Type B pancreatic cell (in vitro differentiated cells): ENCODE results near the gene ASGR1. TPM values are rescaled to one million over a fixed set of nuclear protein-coding genes. Genes with fewer than 3 reads are reported as not detected.

Source experiments
- DNase-seq: peaks from one replicate; pipeline ENCODE4 v3.0.0; 2021; ENCODE audit warnings: mixed read lengths; ENCODE audit not compliant: unreplicated experiment; ENCODE audit errors: extremely low spot score
- H3K27ac Mint-ChIP-seq: 2 replicates; pipeline ENCODE4 v1.8.0; 2021; ENCODE audit warnings: mild to moderate bottlenecking, mixed read lengths
- H3K27me3 Mint-ChIP-seq: 2 replicates; pipeline ENCODE4 v1.8.0; 2021; ENCODE audit warnings: mixed read lengths
- H3K36me3 Mint-ChIP-seq: 2 replicates; pipeline ENCODE4 v1.8.0; 2021; ENCODE audit warnings: mixed read lengths
- H3K4me1 Mint-ChIP-seq: one replicate; pipeline ENCODE4 v1.8.0; 2021; ENCODE audit warnings: mixed read lengths; ENCODE audit not compliant: unreplicated experiment
- H3K4me3 Mint-ChIP-seq: 2 replicates; pipeline ENCODE4 v1.8.0; 2021; ENCODE audit warnings: mild to moderate bottlenecking, mixed read lengths
- H3K9me3 Mint-ChIP-seq: 2 replicates; pipeline ENCODE4 v1.8.0; 2021; ENCODE audit warnings: mixed read lengths
- CTCF ChIP-seq: fragments of 200-600 bp; sonication (generic); conservative IDR thresholded peaks from 2 replicates; pipeline ENCODE4 v1.5.0; 2021; ENCODE audit warnings: antibody characterized with exemption, mild to moderate bottlenecking
- total RNA-seq: library from RNA; stranded (reverse); gene quantifications from 2 replicates; pipeline ENCODE4 v1.2.1, GENCODE V29; 2021; ENCODE audit warnings: low replicate concordance

Gene ASGR1
- total RNA-seq, 1 donor from 2014 or later, result 9.7 TPM

- no peak for DNase-seq
- no peaks in the 10 kb centered on the region for H3K36me3 Mint-ChIP-seq
- H3K4me3 Mint-ChIP-seq, result no peak overlapping the region
- H3K9me3 Mint-ChIP-seq, result no peaks in the 10 kb centered on the region
- no peak for TF ChIP-seq CTCF
- H3K4me1 Mint-ChIP-seq, result no peaks in the 10 kb centered on the region
- H3K27me3 Mint-ChIP-seq, result no peaks in the 10 kb centered on the region
- H3K27ac Mint-ChIP-seq, result no peak overlapping the region
Observed at GRCh38 chr17:7191069-7191468, 11.9 kb upstream of the ASGR1 start.

- no peak for DNase-seq
- no peaks in the 10 kb centered on the region for H3K36me3 Mint-ChIP-seq
Observed at GRCh38 chr17:7190276-7190917, 11.2 kb upstream of the ASGR1 start.

GRCh38 chr17:7186241-7186640 lies 7.1 kb upstream of the ASGR1 start:
- TF ChIP-seq CTCF, result peak; percentile 47
- no peak overlapping the region for H3K27ac Mint-ChIP-seq
- no peaks in the 10 kb centered on the region for H3K4me1 Mint-ChIP-seq
- H3K27me3 Mint-ChIP-seq, result no peaks in the 10 kb centered on the region
- no peak overlapping the region for H3K4me3 Mint-ChIP-seq
- DNase-seq, result no peak
- no peaks in the 10 kb centered on the region for H3K9me3 Mint-ChIP-seq
- no peaks in the 10 kb centered on the region for H3K36me3 Mint-ChIP-seq

More at GRCh38 chr17:7190276-7190917, 11.2 kb upstream of the ASGR1 start:
- TF ChIP-seq CTCF, result no peak
- no peaks in the 10 kb centered on the region for H3K4me1 Mint-ChIP-seq
- H3K27me3 Mint-ChIP-seq, result no peaks in the 10 kb centered on the region
- no peak overlapping the region for H3K4me3 Mint-ChIP-seq
- no peaks in the 10 kb centered on the region for H3K9me3 Mint-ChIP-seq
- no peak overlapping the region for H3K27ac Mint-ChIP-seq

- DNase-seq, result no peak
- no peaks in the 10 kb centered on the region for H3K27me3 Mint-ChIP-seq
- no peak for TF ChIP-seq CTCF
- no peaks in the 10 kb centered on the region for H3K9me3 Mint-ChIP-seq
- H3K4me3 Mint-ChIP-seq, result no peak overlapping the region
- H3K4me1 Mint-ChIP-seq, result no peaks in the 10 kb centered on the region
- no peaks in the 10 kb centered on the region for H3K36me3 Mint-ChIP-seq
- no peak overlapping the region for H3K27ac Mint-ChIP-seq
Observed at GRCh38 chr17:7184647-7185046, 5.5 kb upstream of the ASGR1 start.

GRCh38 chr17:7184091-7184488 lies 4.9 kb upstream of the ASGR1 start:
- Mint-ChIP-seq H3K4me1 (no peaks in the 10 kb centered on the region), H3K9me3 (no peaks in the 10 kb centered on the region), H3K27me3 (no peaks in the 10 kb centered on the region), H3K4me3 (no peak overlapping the region), H3K36me3 (no peaks in the 10 kb centered on the region), H3K27ac (peak overlapping the region; percentile 50)
- DNase-seq, result no peak
- TF ChIP-seq CTCF, result no peak
